Endothelial cell of umbilical vein (primary cell): ENCODE results near the gene IGF1. TPM values are rescaled to one million over a fixed set of nuclear protein-coding genes. Genes with fewer than 3 reads are reported as not detected.

Source experiments
- BruUV-seq: library from RNA; stranded (reverse); fragments of 400-500 nt; replicated peaks from 2 replicates; lab custom pipeline; 2021; lab: Mats Ljungman, UMichigan
- CTCF ChIA-PET: fragments of 300-600, 350-600 bp; sonication (Branson Sonifier 250); formaldehyde crosslinking; loops from one replicate; lab custom pipeline; 2021; ENCODE audit warnings: antibody characterized with exemption, inconsistent platforms; lab: Charles Lee
- POLR2A ChIA-PET: fragments of 300-600, 350-600 bp; sonication (Branson Sonifier 250); formaldehyde crosslinking; loops from one replicate; lab custom pipeline; 2021; ENCODE audit warnings: antibody characterized with exemption, inconsistent platforms; lab: Charles Lee
- DNase-seq: peaks from one replicate; pipeline ENCODE4 v3.0.0-alpha.2; 2011; ENCODE audit warnings: low read depth, low spot score
- FAIRE-seq: peaks from 2 replicates; lab custom pipeline; 2011; peaks lifted over from hg19 to GRCh38; lab: Jason Lieb, UNC
- H2AFZ ChIP-seq: 2 replicates; pipeline ENCODE4 v1.6.0; 2012; ENCODE audit warnings: low read depth, low read length, control low read depth, inconsistent platforms
- H3K27ac ChIP-seq: 2 replicates; pipeline ENCODE4 v1.5.1; 2011; ENCODE audit warnings: low read depth, mild to moderate bottlenecking, control low read depth, low read length, moderate library complexity; ENCODE audit not compliant: insufficient read depth
- H3K27me3 ChIP-seq, 2 experiments: 2 replicates each; pipeline versions ENCODE4 v1.6.0 to v1.6.1; 2011; ENCODE audit warnings: low read length in 2 of 2, mixed read lengths in 1 of 2; ENCODE audit not compliant: control insufficient read depth in 2 of 2, insufficient read depth in 2 of 2
- H3K36me3 ChIP-seq, 2 experiments: 2 replicates in 1 of 2; 3 replicates in 1 of 2; pipeline ENCODE4 v1.5.1; 2011; ENCODE audit warnings: low read length in 2 of 2, mild to moderate bottlenecking in 1 of 2, moderate library complexity in 1 of 2; ENCODE audit not compliant: control insufficient read depth in 2 of 2, insufficient read depth in 2 of 2; ENCODE audit errors: extremely low read depth in 1 of 2
- H3K4me1 ChIP-seq: 3 replicates; pipeline ENCODE4 v1.5.1; 2011; ENCODE audit warnings: mild to moderate bottlenecking, low read length; ENCODE audit not compliant: control insufficient read depth, insufficient read depth; ENCODE audit errors: extremely low read depth
- H3K4me2 ChIP-seq: 2 replicates; pipeline ENCODE4 v1.6.1; 2011; ENCODE audit warnings: low read length, control low read depth, mixed read lengths; ENCODE audit not compliant: insufficient read depth
- H3K4me3 ChIP-seq, 3 experiments: fragments of 200-600 bp in 1 of 3; sonication (generic), shearing (Covaris generic) in 1 of 3; replicated peaks in 1 of 3; 2 replicates each; pipeline ENCODE4 v1.5.1; 2011 to 2016; ENCODE audit warnings: control low read depth in 3 of 3, low read length in 3 of 3, mild to moderate bottlenecking in 2 of 3, inconsistent platforms in 1 of 3, low read depth in 1 of 3, moderate library complexity in 1 of 3; ENCODE audit not compliant: insufficient read depth in 1 of 3
- H3K79me2 ChIP-seq: 2 replicates; pipeline ENCODE4 v1.6.0; 2012; ENCODE audit warnings: low read length, inconsistent platforms; ENCODE audit not compliant: control insufficient read depth, insufficient read depth
- H3K9ac ChIP-seq: replicated peaks from 2 replicates; pipeline ENCODE3; 2011; ENCODE audit warnings: low read length, control low read depth; ENCODE audit not compliant: insufficient read depth; ENCODE audit errors: extremely low read depth
- H3K9me1 ChIP-seq: replicated peaks from 3 replicates; pipeline ENCODE4 v1.6.0; 2011; ENCODE audit warnings: mild to moderate bottlenecking, low read length; ENCODE audit not compliant: control insufficient read depth, insufficient read depth; ENCODE audit errors: extremely low read depth
- H3K9me3 ChIP-seq: replicated peaks from 2 replicates; pipeline ENCODE4 v1.5.1; 2012; ENCODE audit warnings: low read length, inconsistent platforms; ENCODE audit not compliant: control insufficient read depth, insufficient read depth
- H4K20me1 ChIP-seq: replicated peaks from 2 replicates; pipeline ENCODE3; 2011; ENCODE audit warnings: mild to moderate bottlenecking, low read length; ENCODE audit not compliant: control insufficient read depth, insufficient read depth; ENCODE audit errors: extremely low read depth
- CTCF ChIP-seq, 2 donors: IDR thresholded peaks; 1 replicate in 1 of 2; 2 replicates in 1 of 2; pipeline ENCODE4 v1.5.1; 2011; ENCODE audit warnings: low read length in 2 of 2, mild to moderate bottlenecking in 2 of 2, moderate library complexity in 2 of 2, control low read depth in 1 of 2, inconsistent platforms in 1 of 2, low read depth in 1 of 2; ENCODE audit not compliant: insufficient read depth in 1 of 2; ENCODE audit errors: extremely low read depth in 1 of 2
- EZH2 ChIP-seq: IDR thresholded peaks from 2 replicates; pipeline ENCODE4 v1.6.1; 2012; ENCODE audit warnings: borderline replicate concordance, low read depth, mild to moderate bottlenecking, moderate library complexity, low read length, inconsistent platforms; ENCODE audit not compliant: severe bottlenecking
- FOS ChIP-seq: IDR thresholded peaks from 2 replicates; pipeline ENCODE4 v1.6.1; 2011; ENCODE audit warnings: mild to moderate bottlenecking, low read length, moderate library complexity, borderline replicate concordance; ENCODE audit not compliant: insufficient read depth
- GATA2 ChIP-seq: IDR thresholded peaks from 2 replicates; pipeline ENCODE4 v1.7.0; 2011; ENCODE audit warnings: low read depth, mild to moderate bottlenecking, moderate library complexity, mixed read lengths, low read length; ENCODE audit not compliant: insufficient read length, insufficient read depth
- JUN ChIP-seq: IDR thresholded peaks from 2 replicates; pipeline ENCODE4 v1.6.1; 2011; ENCODE audit warnings: borderline replicate concordance, low read depth; ENCODE audit not compliant: insufficient read length, insufficient read depth
- MAX ChIP-seq: IDR thresholded peaks from 2 replicates; pipeline ENCODE4 v1.6.1; 2011; ENCODE audit not compliant: insufficient read depth, insufficient read length
- MYC ChIP-seq: IDR thresholded peaks from one replicate; pipeline ENCODE4 v1.6.1; 2011; ENCODE audit warnings: mild to moderate bottlenecking, low read depth, low read length
- POLR2A ChIP-seq: IDR thresholded peaks from 2 replicates; pipeline ENCODE4 v1.6.1; 2012; ENCODE audit warnings: low read depth, mild to moderate bottlenecking, control low read depth, low read length
- POLR2AphosphoS5 ChIP-seq: IDR thresholded peaks from 2 replicates; pipeline ENCODE4 v1.6.1; 2012; ENCODE audit warnings: low read depth, mild to moderate bottlenecking, control low read depth, low read length, moderate library complexity; ENCODE audit not compliant: insufficient read depth
- dilution Hi-C: fragments of 300-500 bp; cut with MboI; formaldehyde crosslinking; loops from one replicate; pipeline ENCODE4 v1.15.0; 2019; ENCODE audit warnings: low sequenced_read_pairs; ENCODE audit not compliant: extremely low pct_ligation_motif_present
- intact Hi-C: fragments of 100-400 bp; cut with micrococcal nuclease; formaldehyde crosslinking; loops from one replicate; pipeline ENCODE4 v1.10.0; 2022
- polyA plus RNA-seq, 4 experiments: library from polyadenylated mRNA; depleted of rRNA in 3 of 4; stranded (reverse) in 3 of 4; unstranded in 1 of 4; fragments of >200 nt; gene quantifications; 2 replicates each; pipeline versions ENCODE4 v1.2.1 to v1.2.3, GENCODE V29; 2011 to 2012; ENCODE audit warnings: missing spikeins in 1 of 4
- total RNA-seq: library from RNA; stranded (reverse); gene quantifications from 2 replicates; pipeline ENCODE4 v1.2.3, GENCODE V29; 2021

The IGF1 gene
- total and polyA plus RNA-seq, 2 donors (not counting 3 experiments of a cell fraction or from before 2014, with no cell fraction given): 0.10 TPM; not detected in 1

- no peak overlapping the region for H3K9ac ChIP-seq
- no peaks in the 10 kb centered on the region for H4K20me1 ChIP-seq
- no peak overlapping the region for H3K4me3 ChIP-seq
- ChIA-PET CTCF (no interaction called here), POLR2A (no interaction called here)
- no peaks in the 10 kb centered on the region for H3K79me2 ChIP-seq
- no peak overlapping the region for H2AFZ ChIP-seq
- FAIRE-seq: no peak
- H3K36me3 ChIP-seq: no peaks in the 10 kb centered on the region
- no peaks in the 10 kb centered on the region for H3K9me3 ChIP-seq
- no peaks in the 10 kb centered on the region for H3K27me3 ChIP-seq
- H3K27ac ChIP-seq: no peak overlapping the region
- intact Hi-C loops: no loop called here
- H3K9me1 ChIP-seq: no peaks in the 10 kb centered on the region
- no peak for DNase-seq
- peaks cover 5% of the 10 kb centered on the region for H3K4me1 ChIP-seq
- TF ChIP-seq GATA2 (no peak), FOS (no peak), MAX (no peak), POLR2AphosphoS5 (no peak), CTCF (IDR thresholded peaks at IDR 0.05; ENCODE audit: extremely low read depth in 1 of 2, insufficient read depth in 1 of 2, low read depth in 1 of 2, low read length in 2 of 2) (no peak), EZH2 (no peak), JUN (no peak), MYC (no peak), POLR2A (no peak)
- no TSS peak for BruUV-seq
- H3K4me2 ChIP-seq: no peak overlapping the region
- dilution Hi-C loops: no loop called here
These were observed 63.3 kb downstream of the IGF1 start for GRCh38 chr12:102417055-102417454.
